Measurements from ENCODE around the gene TSFM. TPM values are rescaled to one million over a fixed set of nuclear protein-coding genes. Genes with fewer than 3 reads are reported as not detected.

TSFM gene
- polyA plus RNA-seq, 12 donors = 19.0 to 32.7 (median 27.3) TPM; not detected in 1

DNA sequence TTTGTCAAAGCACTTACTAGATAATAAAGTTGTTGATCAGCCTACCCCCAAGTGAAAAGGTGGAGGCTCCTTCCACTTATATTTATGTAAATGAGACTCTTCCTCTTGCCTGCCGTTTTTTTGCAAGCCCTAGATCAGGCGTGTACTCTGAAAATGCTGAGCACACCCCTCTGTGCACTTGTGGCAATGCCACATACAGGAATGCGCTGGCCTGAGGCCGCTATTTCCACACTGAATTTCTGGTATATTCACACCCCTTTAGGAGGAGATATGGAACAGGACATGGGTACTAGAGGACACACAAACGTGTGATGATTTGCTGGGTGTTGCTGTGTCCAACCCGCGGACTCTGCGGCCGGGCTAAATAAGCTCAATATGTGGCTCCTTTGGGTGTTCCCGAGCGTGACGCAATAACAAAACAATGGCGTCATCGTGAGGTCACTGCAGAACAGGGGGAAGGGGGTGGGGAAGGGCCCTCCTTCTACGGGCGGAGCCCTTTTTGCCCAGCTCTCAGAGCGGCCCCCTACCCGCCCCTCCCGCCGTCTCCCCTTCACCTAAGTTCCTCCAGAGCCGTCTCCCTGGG is 38.3 kb upstream of the TSFM start:
- DNase-seq = no peak

DNA sequence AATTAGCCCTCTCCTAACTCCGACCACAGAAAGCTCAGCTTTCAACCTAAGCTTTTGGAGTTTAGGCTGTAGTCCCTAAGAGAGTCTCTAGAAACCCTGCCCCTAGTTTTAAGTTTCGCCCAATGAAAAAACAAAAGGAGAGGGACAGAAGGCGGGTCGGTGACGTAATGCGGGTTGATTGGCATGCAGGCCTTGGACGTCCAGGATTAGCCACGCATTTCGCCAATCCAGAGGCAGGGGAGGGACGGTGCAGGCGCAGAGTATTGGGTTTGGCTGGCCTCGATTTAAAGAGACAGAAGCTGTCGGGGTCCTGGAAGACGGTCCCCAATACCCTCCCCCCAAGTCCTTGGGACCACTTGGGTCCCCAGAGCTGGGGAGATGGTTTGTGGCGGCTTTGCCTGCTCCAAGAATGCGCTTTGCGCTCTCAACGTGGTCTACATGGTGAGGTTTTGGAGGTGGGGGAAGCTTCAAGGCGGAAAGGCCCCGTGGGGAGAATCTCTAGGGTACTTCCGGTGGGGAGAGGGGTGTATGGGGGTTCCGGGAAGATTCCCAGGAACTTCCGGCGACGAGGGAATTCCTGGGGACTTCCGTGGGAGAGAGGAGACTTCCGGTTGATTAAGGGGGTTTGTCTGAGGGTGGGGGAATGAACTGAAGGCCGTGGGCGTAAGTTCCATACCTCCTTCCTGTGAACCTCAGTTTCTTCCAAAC is 37.7 kb upstream of the TSFM start, which contains the start of gene TSPAN31:
TSPAN31 (plus strand) TSS at position 263 of the 708 bp plus-strand sequence; CDS start at position 379, 116 bp downstream.
- peak; percentile 99 for DNase-seq

DNA sequence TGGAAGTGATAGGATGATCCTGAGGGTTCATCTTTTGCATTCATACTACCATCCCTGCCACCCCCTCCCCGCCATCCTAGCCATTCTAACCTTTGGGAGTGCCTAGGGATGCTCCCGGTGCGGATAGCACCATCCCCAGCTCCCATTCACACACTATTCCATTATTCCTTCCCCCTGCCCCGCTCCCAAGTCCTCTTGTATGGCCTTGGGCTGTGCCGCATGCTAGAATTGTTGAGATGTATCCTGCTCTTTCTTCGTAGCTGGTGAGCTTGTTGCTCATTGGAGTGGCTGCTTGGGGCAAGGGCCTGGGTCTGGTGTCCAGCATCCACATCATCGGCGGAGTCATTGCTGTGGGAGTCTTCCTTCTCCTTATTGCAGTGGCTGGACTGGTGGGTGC is 37.1 kb upstream of the TSFM start:
- DNase-seq = no peak

DNA sequence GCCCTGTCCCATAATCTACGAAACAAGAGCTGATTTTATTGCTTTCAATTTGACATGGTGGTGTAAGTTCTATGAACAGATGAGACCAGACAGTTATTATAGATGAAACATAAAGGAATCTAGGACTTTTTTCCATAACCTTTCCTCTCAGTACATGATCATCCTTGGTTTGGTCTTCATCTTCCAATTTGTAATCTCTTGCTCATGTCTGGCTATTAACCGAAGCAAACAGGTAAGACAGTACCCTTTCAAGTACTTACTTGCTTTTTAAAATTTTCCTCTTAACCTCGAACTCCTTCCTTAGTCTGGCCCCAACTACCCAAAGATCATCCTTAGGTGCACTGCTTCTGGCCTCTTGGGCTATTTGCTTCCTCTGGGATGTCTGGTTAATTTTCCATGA is 36.6 kb upstream of the TSFM start:
- DNase-seq = no peak

DNA sequence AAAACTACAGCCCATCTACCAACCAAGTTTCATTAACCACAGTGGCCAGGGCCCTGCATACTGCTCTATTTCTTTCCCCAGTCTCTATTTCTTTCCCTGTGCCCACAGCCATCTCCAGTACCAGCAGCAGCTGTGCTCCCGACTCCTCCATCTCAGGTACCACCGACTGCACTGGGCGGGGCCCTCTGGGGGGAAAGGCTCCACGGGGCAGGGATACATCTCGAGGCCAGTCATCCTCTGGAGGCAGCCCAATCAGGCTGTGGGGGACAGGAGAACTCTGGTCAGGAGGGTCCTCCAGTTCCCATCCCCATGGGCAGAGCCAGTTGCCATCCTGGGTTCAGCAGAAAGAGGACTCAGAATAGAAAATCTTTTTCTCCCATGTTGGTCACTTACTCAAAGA is 33.5 kb upstream of the TSFM start:
- DNase-seq = no peak

DNA sequence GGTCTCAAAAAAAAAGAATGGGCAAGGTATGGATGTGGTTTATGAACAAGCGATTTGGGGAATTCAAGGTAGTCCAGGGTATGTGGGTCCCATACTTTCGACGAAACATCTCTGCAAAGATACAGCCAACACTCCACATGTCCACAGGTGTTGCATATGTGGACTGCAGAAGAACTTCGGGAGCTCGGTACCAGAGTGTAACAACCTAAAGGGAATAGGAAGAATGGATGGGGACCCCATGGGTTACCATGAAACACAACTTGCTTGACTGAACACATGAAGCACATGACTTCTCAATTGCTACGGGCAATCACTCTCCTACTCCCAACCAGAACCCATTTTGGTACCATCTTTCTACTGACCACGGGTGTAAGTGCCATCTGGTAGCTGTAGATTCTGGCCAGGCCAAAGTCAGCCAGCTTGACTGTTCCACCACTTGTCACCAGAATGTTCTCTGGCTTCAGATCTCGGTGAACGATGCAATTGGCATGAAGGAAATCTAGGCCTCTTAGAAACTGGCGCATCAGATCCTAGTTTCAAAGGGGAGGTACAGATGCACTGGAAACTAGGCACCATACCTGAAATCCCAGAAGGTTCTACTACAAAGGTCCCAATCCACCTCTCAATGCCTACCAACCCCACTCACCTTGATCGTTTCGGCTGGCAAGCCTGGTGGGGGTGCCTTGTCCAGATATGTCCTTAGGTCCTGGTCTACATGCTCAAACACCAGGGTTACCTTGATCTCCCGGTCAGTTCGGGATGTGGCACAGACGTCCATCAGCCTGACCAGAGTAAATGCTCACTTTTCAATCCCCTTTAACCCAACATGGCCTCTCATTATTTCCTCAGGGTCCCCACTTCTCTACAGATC is 31.8 kb upstream of the TSFM start:
- no peak for DNase-seq

DNA sequence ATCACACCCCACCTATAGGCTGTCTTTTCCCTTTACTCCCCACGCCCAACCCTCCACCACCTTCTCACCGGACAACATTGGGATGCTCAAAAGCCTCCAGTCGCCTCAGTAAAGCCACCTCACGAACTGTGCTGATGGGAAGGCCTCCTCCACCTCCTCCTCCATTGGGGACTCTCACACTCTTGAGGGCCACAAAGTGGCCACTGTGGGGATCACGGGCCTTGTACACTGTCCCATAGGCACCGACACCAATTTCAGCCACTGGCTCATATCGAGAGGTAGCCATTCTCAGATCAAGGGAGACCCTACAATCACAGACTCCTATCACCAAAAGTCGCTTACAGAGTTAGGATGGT is 31.2 kb upstream of the TSFM start:
- DNase-seq = no peak

DNA sequence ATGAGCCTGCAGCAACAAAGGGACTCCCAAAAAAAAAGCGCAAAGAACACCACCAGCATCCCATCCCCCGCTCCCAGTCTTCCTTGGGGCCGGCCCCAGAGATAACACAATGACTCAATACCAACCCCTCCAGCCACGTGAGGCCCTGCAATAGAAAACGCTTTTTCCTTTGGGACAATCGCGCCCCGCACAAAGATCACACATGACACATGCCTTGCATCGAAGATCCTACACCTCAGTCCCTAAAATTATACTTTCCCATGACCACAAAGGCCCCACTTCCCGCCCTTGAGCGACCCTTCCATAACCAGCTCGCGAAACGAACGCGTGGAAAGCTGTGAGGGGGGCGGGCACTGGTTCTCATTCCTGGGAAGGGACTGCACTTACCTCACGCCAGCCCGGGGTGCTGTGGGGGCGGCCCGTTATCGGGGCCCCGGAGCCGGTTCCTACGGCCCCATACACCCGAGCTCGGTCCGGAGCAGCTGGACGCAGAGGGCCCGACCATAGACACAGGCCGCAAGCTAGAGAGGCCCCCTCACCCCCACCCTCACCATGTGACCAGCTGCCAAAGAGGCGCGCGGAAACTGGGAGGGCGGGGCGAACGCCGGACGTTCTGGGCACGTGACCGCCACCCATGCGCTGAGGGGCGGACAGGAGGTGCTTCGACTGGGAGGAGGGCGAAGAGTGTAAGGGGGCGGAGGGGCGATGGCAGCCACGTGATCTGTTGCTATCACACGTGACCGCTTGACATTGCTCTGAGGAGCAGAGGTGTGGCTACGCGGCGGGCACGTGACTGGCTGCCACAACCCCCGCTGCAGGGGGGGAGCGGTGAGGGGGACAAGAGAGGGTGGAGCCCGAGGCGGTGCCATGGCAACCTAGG is 30.6 kb upstream of the TSFM start, which contains the start of gene CDK4:
CDK4 (minus strand) TSS at position 523 of the 880 bp plus-strand sequence. CDS start 593 bp downstream, outside the sequence.
- peak; percentile 98 for DNase-seq

DNA sequence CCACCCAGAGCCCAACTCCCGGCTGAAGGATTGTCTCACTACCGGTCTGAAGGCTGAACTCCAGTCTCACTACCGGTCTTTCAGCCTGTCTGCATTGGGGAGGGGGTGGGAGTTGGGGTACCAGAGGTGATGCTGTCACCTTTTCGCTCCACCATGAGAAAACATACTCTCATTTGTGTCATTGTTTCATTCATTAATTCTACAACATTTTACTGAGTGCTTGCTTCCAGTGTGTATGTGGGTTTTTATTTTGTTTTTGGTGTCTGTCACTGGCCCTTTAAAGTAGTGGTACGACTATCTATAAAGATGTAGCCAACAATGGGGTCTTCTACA is 30.0 kb upstream of the TSFM start:
- DNase-seq = no peak

DNA sequence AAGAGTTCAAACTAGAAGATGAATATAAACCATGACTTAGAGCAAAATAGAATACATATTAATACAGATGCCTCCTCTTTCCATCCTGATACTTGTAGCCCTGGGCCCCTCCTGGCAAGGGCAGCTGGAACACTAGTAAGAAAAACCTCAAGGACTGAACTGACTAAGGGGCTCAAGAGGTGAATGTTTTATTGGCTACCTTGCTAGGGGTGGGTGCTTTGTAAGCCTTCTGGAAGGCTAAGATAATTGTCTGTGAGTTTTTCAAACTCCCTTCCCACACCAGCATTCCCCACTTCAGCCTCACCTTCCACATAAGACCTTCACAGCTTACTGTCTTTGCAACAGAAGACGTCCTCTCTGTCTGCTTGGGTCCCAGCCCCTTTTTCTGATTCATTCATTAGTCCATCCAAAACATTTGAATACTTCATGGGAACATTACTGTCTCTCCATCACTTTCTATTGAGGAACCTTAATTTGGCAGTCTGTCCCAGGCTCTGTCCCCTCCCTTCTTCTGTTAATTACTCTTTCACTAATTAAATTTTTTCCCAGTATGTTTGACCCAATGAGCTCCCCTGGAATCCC is 28.7 kb upstream of the TSFM start:
- no peak for DNase-seq

DNA sequence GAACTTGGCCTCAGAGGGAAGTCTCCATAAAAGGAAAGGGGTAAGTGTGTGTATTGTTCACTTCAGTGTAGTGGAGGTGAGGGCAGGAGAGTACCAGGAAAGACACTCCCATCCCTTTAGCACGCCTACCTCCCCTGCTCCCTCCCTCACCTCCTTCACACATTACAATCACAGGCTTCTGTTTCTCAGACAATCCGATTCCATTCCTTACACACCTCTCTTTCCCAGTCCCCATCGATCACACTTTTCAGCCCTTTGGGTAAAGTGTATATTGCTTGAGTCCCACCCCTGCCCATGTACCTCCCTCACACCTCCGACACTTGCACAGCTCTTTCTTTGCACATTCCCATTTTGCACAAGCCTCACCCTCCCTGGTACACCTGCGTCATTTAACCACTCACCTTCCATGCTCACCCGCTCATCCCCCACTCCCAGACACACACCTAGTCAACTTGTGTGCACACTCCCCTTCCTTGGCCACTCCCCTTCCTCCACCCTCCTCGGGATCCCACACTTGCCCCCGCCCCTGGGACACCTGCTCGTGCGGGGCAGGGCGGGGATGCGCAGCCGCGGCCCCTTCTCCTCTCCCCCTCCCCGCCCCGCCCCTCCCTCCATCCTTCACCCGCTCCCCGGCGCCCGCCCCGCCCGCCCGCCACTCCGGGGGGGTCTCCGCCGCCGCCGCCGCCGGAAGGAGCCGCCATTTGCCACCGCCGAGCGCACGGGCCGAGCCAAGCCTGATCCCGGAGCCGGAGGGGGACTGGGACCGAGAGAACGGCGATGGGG is 28.0 kb upstream of the TSFM start, which contains the start of gene MARCHF9:
MARCHF9 (plus strand) TSS at position 693 of the 783 bp plus-strand sequence. CDS start 426 bp downstream, outside the sequence.
- no peak for DNase-seq

DNA sequence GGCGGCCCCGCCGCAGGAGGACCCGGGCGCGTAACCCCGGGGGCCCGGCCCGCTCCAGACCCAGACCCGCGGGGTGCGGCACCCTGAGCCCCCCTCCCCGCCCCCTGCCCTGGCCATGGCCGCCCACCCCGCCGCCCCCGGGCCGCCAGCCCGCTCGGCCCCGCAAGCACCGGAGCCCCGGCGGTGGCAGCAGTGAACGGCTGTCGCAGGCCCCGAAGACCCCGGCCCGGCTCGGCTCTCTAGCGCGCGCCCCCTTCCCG is 27.5 kb upstream of the TSFM start:
- no peak for DNase-seq

DNA sequence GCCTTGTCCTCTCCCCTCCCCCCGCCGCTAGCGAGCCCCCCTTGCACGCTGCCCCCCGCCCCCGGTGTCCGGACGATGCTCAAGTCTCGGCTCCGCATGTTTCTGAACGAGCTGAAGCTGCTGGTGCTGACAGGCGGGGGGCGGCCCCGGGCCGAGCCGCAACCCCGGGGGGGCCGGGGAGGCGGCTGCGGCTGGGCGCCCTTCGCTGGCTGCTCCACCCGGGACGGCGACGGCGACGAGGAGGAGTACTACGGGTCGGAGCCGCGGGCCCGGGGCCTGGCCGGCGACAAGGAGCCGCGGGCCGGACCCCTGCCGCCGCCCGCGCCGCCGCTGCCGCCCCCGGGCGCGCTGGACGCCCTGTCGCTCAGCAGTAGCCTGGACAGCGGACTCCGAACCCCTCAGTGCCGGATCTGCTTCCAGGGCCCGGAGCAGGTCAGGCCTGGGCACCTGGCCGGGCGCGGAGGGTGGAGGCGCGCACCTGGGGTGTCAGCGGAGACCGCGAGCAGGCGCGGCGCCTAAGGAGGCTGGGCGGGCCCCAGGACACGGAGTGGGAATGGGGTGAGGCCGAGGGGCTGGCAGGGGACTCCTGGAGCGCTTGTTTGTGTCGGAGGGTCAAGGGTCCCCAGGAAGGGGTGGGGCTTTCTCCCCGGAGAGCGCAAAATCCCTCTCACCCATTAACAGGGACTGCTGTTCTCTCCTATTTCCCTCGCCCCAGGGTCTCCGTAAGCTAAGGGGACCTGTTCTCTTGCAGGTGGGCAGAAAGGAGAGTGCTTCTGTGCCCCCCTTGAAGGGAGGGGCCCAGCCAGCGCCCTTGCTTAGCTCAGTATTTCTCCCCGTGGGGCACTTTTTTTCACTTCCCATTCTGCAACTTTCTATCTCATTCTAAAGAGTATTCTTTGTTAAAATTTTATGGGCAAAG is 26.9 kb upstream of the TSFM start:
- no peak for DNase-seq

DNA sequence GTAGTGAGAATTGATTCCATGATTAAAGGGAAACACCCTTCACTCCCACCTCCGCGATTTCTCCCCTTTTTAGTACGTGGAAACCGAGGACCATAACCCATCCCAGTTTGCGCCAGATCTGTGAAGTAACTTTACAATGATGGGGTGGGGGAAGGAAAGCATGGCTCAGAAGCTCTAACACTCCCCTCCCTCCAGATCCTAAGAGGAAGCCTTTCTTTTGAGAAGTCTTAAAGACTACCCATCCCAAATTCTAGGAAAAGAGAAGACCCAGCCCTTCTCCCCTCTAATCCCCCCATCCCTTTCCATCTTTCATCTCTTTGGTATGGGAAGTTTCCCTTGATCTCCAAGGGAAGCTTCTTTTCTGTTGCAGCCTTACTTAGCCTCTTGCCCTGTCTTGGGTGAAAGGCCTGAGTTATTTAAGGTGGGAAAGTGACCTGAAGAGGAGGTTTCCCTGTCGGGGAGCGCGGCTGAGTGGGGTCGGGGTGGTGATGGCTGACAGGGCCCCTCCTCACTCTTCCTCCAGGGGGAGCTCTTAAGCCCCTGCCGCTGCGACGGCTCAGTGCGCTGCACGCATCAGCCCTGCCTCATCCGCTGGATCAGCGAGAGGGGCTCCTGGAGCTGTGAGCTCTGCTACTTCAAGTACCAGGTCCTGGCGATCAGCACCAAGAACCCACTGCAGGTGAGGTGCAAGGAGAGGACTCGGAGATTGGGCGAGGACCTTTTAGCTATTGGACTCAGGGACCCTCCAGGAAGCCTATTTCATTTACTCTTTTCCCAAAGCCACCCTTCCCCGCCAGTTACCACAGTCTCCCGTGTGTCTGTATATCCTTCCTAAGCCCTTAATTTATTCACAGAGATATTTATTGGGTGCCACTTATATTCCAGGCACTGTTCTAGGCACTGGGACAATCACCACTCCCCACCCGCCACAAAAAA is 25.9 kb upstream of the TSFM start:
- DNase-seq = no peak

DNA sequence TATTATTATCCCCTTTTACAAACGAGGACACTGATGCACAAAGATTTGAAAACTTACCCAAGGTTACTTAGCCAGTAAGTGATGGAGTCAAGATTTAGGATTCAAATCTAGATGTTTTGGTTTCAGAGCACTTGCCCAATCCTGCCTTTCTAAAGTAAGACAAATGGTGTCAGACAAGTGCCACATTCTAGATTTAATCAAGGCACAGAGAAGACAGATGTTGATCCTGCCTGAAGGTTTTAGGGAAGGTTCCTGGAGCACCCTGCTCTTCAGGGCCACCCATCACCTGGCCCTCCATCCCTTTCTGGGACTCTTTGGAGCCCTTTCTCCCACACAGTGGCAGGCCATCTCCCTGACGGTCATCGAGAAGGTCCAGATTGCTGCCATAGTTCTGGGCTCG is 24.8 kb upstream of the TSFM start:
- no peak for DNase-seq

DNA sequence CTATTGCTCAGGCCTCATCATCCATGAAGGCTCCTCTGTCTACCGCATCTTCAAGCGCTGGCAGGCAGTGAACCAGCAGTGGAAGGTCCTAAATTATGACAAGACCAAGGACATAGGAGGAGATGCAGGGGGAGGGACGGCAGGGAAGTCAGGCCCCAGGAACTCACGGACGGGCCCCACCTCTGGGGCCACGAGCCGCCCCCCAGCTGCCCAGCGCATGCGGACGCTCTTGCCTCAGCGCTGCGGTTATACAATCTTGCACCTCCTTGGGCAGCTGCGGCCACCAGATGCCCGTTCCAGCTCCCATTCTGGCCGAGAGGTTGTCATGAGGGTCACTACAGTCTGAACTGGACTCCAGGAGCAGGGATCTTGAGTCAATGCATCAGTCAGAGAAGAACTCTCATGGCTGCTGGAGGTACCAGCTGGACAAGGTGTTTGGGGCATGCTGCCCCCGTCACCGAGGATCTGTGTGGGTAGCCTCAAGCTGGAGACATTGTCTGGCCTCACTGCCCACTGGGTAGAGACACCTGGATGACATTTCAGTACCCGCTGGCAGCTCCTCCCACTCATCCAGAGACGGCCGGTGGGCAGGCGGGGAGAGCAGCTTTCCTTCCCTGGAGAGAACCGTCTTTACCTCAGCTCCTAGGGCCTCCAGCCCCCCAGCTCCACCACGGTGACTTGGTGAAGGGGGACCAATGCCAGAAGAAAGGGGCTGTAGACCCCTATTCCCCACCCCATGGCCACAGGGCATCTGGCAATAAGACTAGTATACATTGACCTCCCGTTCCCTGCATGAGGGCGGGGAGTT is 23.8 kb upstream of the TSFM start:
- no peak for DNase-seq

DNA sequence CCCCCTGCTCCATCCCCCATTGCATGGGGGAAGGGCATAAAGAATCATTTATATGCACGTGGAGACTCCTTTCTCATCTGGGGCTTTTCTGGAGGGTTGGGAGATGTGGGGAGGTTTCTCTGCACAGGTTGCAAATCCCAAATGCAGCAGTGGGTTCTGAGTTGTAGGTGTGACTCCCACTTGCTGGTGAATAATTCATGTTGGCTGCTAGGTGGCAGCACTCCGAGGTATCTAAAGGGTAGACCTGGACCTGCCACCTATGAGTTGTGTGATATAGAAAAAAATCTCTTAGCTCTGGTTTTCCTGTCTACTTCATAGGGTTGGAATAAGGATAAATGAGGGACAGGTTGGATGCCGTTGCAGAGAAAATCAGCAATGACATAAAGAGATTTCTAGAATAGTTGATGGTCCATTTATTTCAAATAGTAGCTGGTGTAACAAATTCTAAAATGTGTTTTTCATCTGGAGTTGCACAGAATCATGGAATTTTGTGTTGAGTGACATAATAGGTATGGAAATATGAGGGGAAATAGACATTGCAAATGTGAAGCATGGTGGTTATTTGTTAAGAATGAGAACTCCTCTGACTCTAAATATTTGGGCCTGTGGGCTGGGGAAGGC is 23.1 kb upstream of the TSFM start:
- no peak for DNase-seq
